B cell (primary cell): ENCODE measurements around the gene ARRDC5. TPM values are rescaled to one million over a fixed set of nuclear protein-coding genes. Genes with fewer than 3 reads are reported as not detected.

ENCODE experiments used
- ATAC-seq: fragments of 200-7000 bp; cut with Tn5 transposase; one replicate; pipeline ENCODE4 v1.10.0; 2021; ENCODE audit warnings: low read depth, mild to moderate bottlenecking, moderate number of reproducible peaks, moderate library complexity
- CTCF ChIA-PET: fragments of 350-600 bp; sonication (Branson Sonifier 250); formaldehyde crosslinking; loops from one replicate; lab custom pipeline; 2021; ENCODE audit warnings: antibody characterized with exemption, inconsistent platforms; lab: Charles Lee
- POLR2A ChIA-PET: fragments of 350-600 bp; sonication (Branson Sonifier 250); formaldehyde crosslinking; loops from one replicate; lab custom pipeline; 2021; ENCODE audit warnings: antibody characterized with exemption; lab: Charles Lee
- DNase-seq: peaks from one replicate; pipeline ENCODE4 v3.0.0; 2013
- H2AFZ ChIP-seq: 2 replicates; pipeline ENCODE4 v1.6.1; 2012; ENCODE audit warnings: mild to moderate bottlenecking, low read depth, low read length; ENCODE audit not compliant: insufficient read depth, poor library complexity, severe bottlenecking
- H3K27ac ChIP-seq, 2 donors: 1 replicate in 1 of 2; 2 replicates in 1 of 2; pipeline ENCODE4 v1.5.1; 2012 to 2013; ENCODE audit warnings: low read length in 2 of 2, mild to moderate bottlenecking in 2 of 2, moderate library complexity in 1 of 2
- H3K27me3 ChIP-seq, 4 experiments: fragments of 200-600 bp in 1 of 4; sonication (generic) in 1 of 4; replicated peaks in 1 of 4; 1 replicate in 2 of 4; 2 replicates in 2 of 4; pipeline versions ENCODE4 v1.6.1 to v1.7.0; 2013 to 2016; ENCODE audit warnings: low read length in 3 of 4, mild to moderate bottlenecking in 2 of 4, mixed read lengths in 1 of 4, moderate library complexity in 1 of 4; ENCODE audit not compliant: insufficient read depth in 4 of 4, control insufficient read depth in 3 of 4; ENCODE audit errors: control extremely low read depth in 1 of 4
- H3K36me3 ChIP-seq, 2 experiments: replicated peaks in 1 of 2; 1 replicate in 1 of 2; 2 replicates in 1 of 2; pipeline versions ENCODE4 v1.6.1 to v1.7.1; 2013; ENCODE audit warnings: low read length in 1 of 2; ENCODE audit not compliant: insufficient read depth in 2 of 2, control insufficient read depth in 1 of 2; ENCODE audit errors: control extremely low read depth in 1 of 2, extremely low read depth in 1 of 2
- H3K4me1 ChIP-seq, 2 donors: fragments of 200-600 bp in 1 of 2; sonication (generic) in 1 of 2; 1 replicate in 1 of 2; 2 replicates in 1 of 2; pipeline versions ENCODE4 v1.5.1 to v1.6.1; 2013 to 2017; ENCODE audit warnings: low read length in 2 of 2; ENCODE audit not compliant: control insufficient read depth in 2 of 2, insufficient read depth in 2 of 2
- H3K4me2 ChIP-seq: replicated peaks from 2 replicates; pipeline ENCODE3; 2012; ENCODE audit warnings: mild to moderate bottlenecking, low read depth, low read length; ENCODE audit not compliant: poor library complexity, severe bottlenecking
- H3K4me3 ChIP-seq, 5 experiments: fragments of 200-600 bp in 1 of 5; sonication (generic) in 1 of 5; 1 replicate in 3 of 5; 2 replicates in 2 of 5; pipeline versions ENCODE4 v1.5.1 to v1.7.0; 2011 to 2016; ENCODE audit warnings: low read length in 4 of 5, mild to moderate bottlenecking in 4 of 5, low read depth in 2 of 5, control low read depth in 1 of 5, moderate library complexity in 1 of 5; ENCODE audit not compliant: insufficient read depth in 1 of 5; ENCODE audit errors: control extremely low read depth in 1 of 5, extremely low read depth in 1 of 5
- H3K79me2 ChIP-seq: fragments of 200-600 bp; sonication (generic); one replicate; pipeline ENCODE4 v1.6.0; 2016; ENCODE audit warnings: low read length; ENCODE audit not compliant: control insufficient read depth, insufficient read depth
- H3K9ac ChIP-seq: fragments of 200-600 bp; sonication (generic); 2 replicates; pipeline ENCODE4 v1.6.1; 2017; ENCODE audit warnings: mild to moderate bottlenecking, low read length, moderate library complexity
- H3K9me3 ChIP-seq, 3 donors: one replicate each; pipeline versions ENCODE4 v1.6.1 to v1.7.1; 2013; ENCODE audit warnings: low read length in 2 of 3; ENCODE audit not compliant: control insufficient read depth in 2 of 3, insufficient read depth in 1 of 3; ENCODE audit errors: control extremely low read depth in 1 of 3
- H4K20me1 ChIP-seq: 2 replicates; pipeline ENCODE4 v1.6.0; 2012; ENCODE audit warnings: mild to moderate bottlenecking, low read length; ENCODE audit not compliant: insufficient read depth, control insufficient read depth, poor library complexity, severe bottlenecking
- H3K27ac Mint-ChIP-seq: one replicate; pipeline ENCODE4 v1.8.0; 2021; ENCODE audit warnings: mixed read lengths
- H3K27me3 Mint-ChIP-seq: one replicate; pipeline ENCODE4 v1.8.0; 2021; ENCODE audit warnings: mixed read lengths
- H3K4me1 Mint-ChIP-seq: one replicate; pipeline ENCODE4 v1.8.0; 2021; ENCODE audit warnings: mixed read lengths
- H3K4me3 Mint-ChIP-seq: one replicate; pipeline ENCODE4 v1.8.0; 2021; ENCODE audit warnings: mixed read lengths
- H3K9me3 Mint-ChIP-seq: one replicate; pipeline ENCODE4 v1.8.0; 2022; ENCODE audit warnings: mixed read lengths; ENCODE audit not compliant: insufficient read depth
- CTCF ChIP-seq: fragments of 200-600 bp; IDR thresholded peaks from one replicate; pipeline ENCODE4 v1.8.0; 2022; ENCODE audit warnings: antibody characterized with exemption, mild to moderate bottlenecking
- EZH2 ChIP-seq: IDR thresholded peaks from 2 replicates; pipeline ENCODE4 v1.6.1; 2012; ENCODE audit warnings: borderline replicate concordance, low read depth, mild to moderate bottlenecking, moderate library complexity, low read length; ENCODE audit not compliant: insufficient read depth, poor library complexity, severe bottlenecking
- WGBS: methylation state at CpG from one replicate; pipeline ENCODE4 v1.1.5; 2013; ENCODE audit warnings: missing lambda C conversion rate; ENCODE audit not compliant: insufficient coverage; 5-methylcytosine and 5-hydroxymethylcytosine counted together
- intact Hi-C: fragments of 100-400 bp; cut with micrococcal nuclease; formaldehyde crosslinking; loops from one replicate; pipeline ENCODE4 v1.10.0; 2022
- polyA plus RNA-seq: library from polyadenylated mRNA; depleted of rRNA; stranded (reverse); fragments of >200 nt; gene quantifications from 2 replicates; pipeline ENCODE4 v1.2.3, GENCODE V29; 2012
- total RNA-seq, 2 donors: library from RNA; stranded (reverse); fragments of 120-200 nt in 1 of 2; gene quantifications; 1 replicate in 1 of 2; 2 replicates in 1 of 2; pipeline versions ENCODE4 v1.2.3 to v1.2.4, GENCODE V29; 2013 to 2022

The ARRDC5 gene
- total and polyA plus RNA-seq, 2 donors (not counting 1 experiment from before 2014, with no cell fraction given): 10.2 to 13.2 TPM

GRCh38 chr19:4914736-4915501 is 12.2 kb upstream of the ARRDC5 start:
- Histone ChIP-seq H3K36me3 (peaks cover 0 to 8% of the 10 kb centered on the region in 2 experiments), H3K27me3 (no peaks in the 10 kb centered on the region), H3K4me2 (peak overlapping the region; percentile 96), H3K4me1 (peaks cover 47 to 63% of the 10 kb centered on the region in 2 donors), H3K9me3 (no peaks in the 10 kb centered on the region), H3K4me3 (peak overlapping the region; percentile 51 to 86 (median 81)), H3K79me2 (peaks cover 67% of the 10 kb centered on the region), H4K20me1 (peaks cover 49% of the 10 kb centered on the region), H2AFZ (peak overlapping the region; percentile 86), H3K9ac (peak overlapping the region; percentile 78), H3K27ac (peak overlapping the region in 1 of 2 donors; percentile 87)
- Mint-ChIP-seq H3K27ac (peak overlapping the region; percentile 97), H3K9me3 (no peaks in the 10 kb centered on the region), H3K4me1 (peaks cover 60% of the 10 kb centered on the region), H3K4me3 (peak overlapping the region; percentile 99), H3K27me3 (no peaks in the 10 kb centered on the region)
- ChIA-PET POLR2A (interaction anchor here (0.6 kb wide), 1 partner anchor 60 kb away, joined by 3 read pairs; no protein-coding TSS in a partner anchor), CTCF (interaction anchor here (0.5 to 15.4 kb wide), 5 partner anchors 44 to 794 kb away, joined by 3 to 219 read pairs (median 31); partner anchors contain the start of gene PLIN3)
- ATAC-seq (peak; percentile 52), DNase-seq (no peak)
- TF ChIP-seq EZH2: no peak
- TF ChIP-seq CTCF: no peak
- 55% methylated on average over 18 of the region's 23 CpGs for WGBS
- intact Hi-C loops: no loop called here
